ENCODE data around the gene RITA1. TPM values are rescaled to one million over a fixed set of nuclear protein-coding genes. Genes with fewer than 3 reads are reported as not detected.
"Not testable (repeated sequence)": the region's sequence is repeated elsewhere in the genome, so short reads cannot be mapped to it uniquely, and the experiment has no call there.

RITA1 gene, protein sequence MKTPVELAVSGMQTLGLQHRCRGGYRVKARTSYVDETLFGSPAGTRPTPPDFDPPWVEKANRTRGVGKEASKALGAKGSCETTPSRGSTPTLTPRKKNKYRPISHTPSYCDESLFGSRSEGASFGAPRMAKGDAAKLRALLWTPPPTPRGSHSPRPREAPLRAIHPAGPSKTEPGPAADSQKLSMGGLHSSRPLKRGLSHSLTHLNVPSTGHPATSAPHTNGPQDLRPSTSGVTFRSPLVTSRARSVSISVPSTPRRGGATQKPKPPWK
- total RNA-seq = 10 to 100 TPM; 10.8 to 13.0 TPM
- long read RNA-seq, transcript RITA1-201 (4 exons, 2,053 nt) = major isoform, 30 of 31 reads
- long read RNA-seq, partial matches to known transcripts = 0 of 31 reads
- long read RNA-seq, other reads (novel, unspliced or antisense) = 0 of 31 reads

DNA sequence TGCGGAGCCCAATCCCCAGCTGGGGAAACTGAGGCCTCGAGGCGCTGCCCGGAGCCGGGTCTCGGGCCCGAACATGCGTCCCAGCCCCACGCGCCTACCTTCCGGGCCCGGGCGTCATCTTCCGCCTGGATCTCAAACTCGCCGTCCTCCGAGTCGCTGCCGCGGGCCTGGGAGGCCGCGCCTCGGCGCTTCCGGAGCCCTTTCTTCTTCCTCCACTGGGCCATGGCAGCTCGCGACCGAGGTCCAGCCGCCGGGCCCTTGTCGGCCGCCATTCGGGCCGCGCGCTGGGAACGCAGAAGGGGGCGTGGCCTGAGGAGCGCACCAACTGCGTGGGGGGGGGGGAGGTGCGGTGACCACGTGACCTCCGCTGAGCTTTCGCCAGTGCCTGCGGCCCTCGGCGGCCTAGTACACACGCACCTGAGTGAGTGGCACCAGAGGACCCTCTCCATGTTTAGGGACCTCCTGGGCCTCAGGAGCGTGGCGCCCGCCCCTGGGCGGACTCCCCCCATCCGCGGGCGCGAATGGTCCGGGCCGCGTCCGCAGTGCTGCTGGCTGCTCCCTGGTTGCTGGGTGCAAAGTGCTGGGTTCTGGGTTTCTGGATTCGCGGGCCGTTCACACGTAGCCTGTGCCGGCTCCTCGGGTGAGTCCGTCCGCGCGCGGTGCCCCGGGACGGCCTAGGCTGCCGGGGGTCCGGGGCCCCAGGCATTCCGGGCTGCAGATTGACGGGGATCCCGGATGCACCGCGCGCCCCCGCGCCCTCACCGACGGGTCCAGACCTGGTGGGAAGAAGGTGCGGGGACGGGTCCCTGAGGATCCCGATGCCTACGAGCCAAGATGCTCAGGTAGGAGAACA is at the start of gene RITA1, which contains the start of gene DDX54:
TSS of gene RITA1 (plus strand) at position 542 of the 853 bp plus-strand sequence. CDS start 1,026 bp downstream, outside the sequence.
TSS of gene DDX54 (minus strand) at position 299 of the 853 bp plus-strand sequence. CDS start at position 272, 27 bp downstream.
- ATAC-seq (peak; percentile 89 to 91), DNase-seq (peak; percentile 84)
- intact Hi-C loops (cut with DNase I) = no loop called here

DNA sequence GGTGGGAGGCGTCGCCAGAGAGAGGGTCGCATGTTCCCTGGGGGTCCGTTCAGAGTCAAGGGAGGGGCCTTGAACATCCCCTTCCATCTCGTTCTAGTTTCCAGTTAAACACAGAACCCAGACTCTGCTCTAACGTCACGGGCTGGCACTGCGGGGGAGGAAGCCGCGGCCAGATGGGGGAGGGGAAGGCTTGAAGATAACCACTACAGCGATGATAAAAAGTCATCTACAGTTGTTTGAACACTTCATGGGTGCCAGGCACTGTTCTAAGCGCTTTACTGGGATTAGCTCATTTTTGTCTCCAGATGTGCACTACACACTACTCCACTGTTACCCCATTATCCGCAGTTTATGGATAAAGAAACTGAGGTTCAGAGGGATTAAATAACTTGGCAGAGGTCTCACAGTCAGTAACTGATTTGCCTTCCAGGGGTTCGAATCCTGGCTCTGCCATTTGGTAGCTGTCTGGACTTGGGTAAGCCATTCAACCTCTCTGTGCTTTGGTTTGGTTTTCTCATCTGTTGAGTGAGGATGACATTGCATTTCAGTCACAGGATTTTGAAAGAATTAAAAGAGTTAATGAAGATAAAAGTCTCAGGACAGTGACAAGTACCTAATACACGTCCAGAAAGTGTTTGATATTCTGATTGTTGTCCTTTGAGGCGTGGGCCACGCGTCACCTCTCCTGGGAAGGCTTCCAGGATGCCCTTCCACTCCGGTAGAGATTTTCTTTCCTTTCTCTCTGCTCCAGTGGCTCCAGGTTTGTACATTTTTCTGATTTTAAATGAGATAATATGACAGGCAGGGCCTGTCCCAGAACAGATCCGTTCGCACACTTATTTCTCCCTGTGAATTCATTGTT is 49.2 kb upstream of the RITA1 start:
- intact Hi-C loops (cut with DNase I) = no loop called here
- DNase-seq (no peak), ATAC-seq (no peak)

- intact Hi-C loops (cut with DNase I) = no loop called here
- no peak for DNase-seq
- no peak for ATAC-seq
These were observed 48.5 kb upstream of the RITA1 start for GRCh38 chr12:113136990-113137511.

GRCh38 chr12:113137861-113138783 is 47.4 kb upstream of the RITA1 start:
- intact Hi-C loops (cut with DNase I) = no loop called here
- DNase-seq (no peak), ATAC-seq (no peak)

GRCh38 chr12:113138826-113139225 is 46.7 kb upstream of the RITA1 start:
- ATAC-seq = no peak
- no peak for DNase-seq
- intact Hi-C loops (cut with DNase I) = no loop called here

GRCh38 chr12:113140706-113141105 is 44.8 kb upstream of the RITA1 start:
- ATAC-seq (no peak), DNase-seq (no peak)
- intact Hi-C loops (cut with DNase I) = no loop called here

DNA sequence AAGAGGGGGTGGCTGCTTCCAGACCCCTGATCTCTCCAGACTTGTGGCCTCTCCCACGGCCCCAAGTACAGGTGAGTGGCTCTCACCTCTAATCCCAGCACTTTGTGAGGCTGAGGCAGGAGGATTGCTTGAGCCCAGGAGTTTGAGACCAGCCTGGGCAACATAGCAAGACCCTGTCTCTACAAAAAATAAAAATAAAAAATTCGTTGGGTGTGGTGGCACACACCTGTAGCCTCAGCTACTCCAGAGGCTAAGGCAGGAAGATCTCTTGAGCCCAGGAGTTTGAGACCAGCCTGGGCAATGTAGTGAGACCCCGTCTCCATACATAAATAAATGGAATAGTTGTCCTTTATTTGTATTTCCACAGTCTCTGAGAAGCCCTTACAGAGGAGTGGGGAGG is 43.8 kb upstream of the RITA1 start:
- DNase-seq; ATAC-seq; intact Hi-C loops (cut with DNase I): not testable (repeated sequence)

- peak; percentile 27 to 76 for ATAC-seq
These were observed 43.2 kb upstream of the RITA1 start for GRCh38 chr12:113142173-113142885.

GRCh38 chr12:113142886-113143332 is 42.6 kb upstream of the RITA1 start:
- intact Hi-C loops (cut with DNase I) = no loop called here
- DNase-seq (no peak), ATAC-seq (no peak)

More at GRCh38 chr12:113142173-113142885, 43.2 kb upstream of the RITA1 start:
- no peak for DNase-seq
- intact Hi-C loops (cut with DNase I) = no loop called here

- intact Hi-C loops (cut with DNase I) = no loop called here
- no peak for DNase-seq
- ATAC-seq = no peak
These were observed 41.6 kb upstream of the RITA1 start for GRCh38 chr12:113143959-113144358.

GRCh38 chr12:113144806-113145205 is 40.7 kb upstream of the RITA1 start:
- no peak for DNase-seq
- ATAC-seq = no peak
- intact Hi-C loops (cut with DNase I) = no loop called here

- ATAC-seq = no peak
- intact Hi-C loops (cut with DNase I) = no loop called here
- no peak for DNase-seq
These were observed 39.6 kb upstream of the RITA1 start for GRCh38 chr12:113145720-113146551.

DNA sequence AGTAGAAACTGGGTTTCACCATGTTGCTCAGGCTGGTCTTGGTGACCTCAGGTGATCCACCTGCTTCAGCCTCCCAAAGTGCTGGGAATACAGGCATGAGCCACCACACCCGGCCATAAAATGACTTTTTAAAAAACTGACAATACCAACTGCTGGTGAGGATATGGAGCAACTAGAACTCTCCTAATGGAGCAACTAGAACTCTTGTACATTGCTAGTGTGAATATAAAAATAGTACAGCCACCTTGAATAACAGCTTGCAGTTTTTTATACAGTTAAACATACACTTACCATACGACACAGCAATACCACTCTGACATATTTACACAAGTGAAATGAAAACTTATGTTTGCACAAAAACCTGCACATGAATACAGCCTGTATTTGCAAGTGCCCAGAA is 38.5 kb upstream of the RITA1 start:
- DNase-seq (no peak), ATAC-seq (no peak)
- intact Hi-C loops (cut with DNase I) = no loop called here

DNA sequence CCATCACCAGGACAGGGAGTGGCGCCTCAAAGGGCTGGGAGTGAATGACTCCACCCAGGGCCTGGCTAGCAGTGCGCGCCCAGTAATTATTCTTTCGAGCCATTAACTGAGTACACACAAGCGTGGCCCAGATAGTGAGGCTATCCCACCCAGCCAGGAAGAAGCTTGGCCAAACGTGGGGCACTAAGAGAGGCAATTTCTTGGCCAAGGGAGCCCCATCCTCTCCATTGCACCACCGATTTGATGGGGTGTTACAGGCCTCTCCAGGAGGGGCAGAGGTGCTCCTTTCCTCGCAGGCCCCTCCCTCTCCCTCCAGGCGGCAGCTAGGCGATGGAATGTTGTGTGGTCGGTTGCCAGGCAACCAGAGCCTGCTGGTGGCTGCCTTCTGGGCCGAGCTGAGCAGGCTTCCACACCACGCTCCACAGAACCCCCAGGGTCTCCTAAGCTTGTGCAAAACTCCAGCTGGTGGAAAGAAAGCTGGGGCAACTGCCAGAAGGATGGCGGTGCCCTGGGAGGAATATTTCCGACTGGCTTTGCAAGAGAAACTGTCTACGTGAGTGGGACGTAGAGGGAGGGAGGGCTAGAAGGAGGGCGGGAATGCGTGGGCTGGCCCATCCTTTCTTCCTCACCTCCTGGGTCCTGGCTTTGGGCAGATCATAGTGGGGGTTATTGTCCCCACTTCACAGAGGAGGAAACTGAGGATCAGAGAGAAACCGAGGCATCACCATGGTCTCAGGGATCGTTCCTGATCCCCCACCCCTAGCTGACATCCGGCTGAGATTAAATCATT is 36.0 kb upstream of the RITA1 start, which contains the start of gene CFAP73:
TSS of gene CFAP73 (plus strand) at position 364 of the 790 bp plus-strand sequence. CDS start at position 498, 134 bp downstream.
- DNase-seq (peak; percentile 81), ATAC-seq (peak; percentile 79 to 81)
- intact Hi-C loops (cut with DNase I) = loop anchor here in 1 of 2 donors (5.0 kb wide), 1 partner anchor 102 kb away; no protein-coding TSS in a partner anchor

DNA sequence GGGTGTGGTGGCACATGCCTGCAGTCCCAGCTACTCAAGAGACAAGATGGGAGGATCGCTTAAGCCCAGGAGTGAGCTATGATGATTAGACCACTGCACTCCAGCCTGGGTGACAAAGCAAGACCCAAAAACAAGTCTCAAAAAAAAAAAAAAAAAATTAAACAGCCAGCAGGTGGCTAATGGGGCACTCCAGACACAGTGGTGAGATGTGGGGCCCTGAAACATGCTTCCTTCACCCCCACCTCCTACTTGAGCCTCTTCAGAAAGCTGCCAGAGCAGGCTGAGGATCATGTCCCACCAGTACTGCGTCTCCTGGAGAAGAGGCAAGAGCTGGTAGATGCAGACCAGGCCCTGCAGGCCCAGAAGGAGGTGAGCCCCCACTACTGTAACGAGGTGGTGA is 33.9 kb upstream of the RITA1 start:
- ATAC-seq = no peak
- intact Hi-C loops (cut with DNase I) = loop anchor here in 1 of 2 donors (5.0 kb wide), 1 partner anchor 104 kb away; no protein-coding TSS in a partner anchor
- DNase-seq = no peak

All from left cardiac atrium (tissue), 4 donors.